WTC11 (cell line): Measurements from ENCODE around the gene CHN1. TPM values are rescaled to one million over a fixed set of nuclear protein-coding genes. Genes with fewer than 3 reads are reported as not detected.

ENCODE experiments used
- ATAC-seq: fragments of 200-7000 bp; cut with Tn5 transposase; 2 replicates; pipeline ENCODE4 v1.10.0; 2021; ENCODE audit warnings: mild to moderate bottlenecking, moderate library complexity
- CTCF ChIA-PET: fragments of 300-600 bp; sonication (Branson Sonifier 250); formaldehyde crosslinking; loops from one replicate; lab custom pipeline; 2021; ENCODE audit warnings: antibody characterized with exemption; lab: Charles Lee
- POLR2A ChIA-PET: fragments of 350-600 bp; sonication (Branson Sonifier 250); formaldehyde crosslinking; loops from one replicate; lab custom pipeline; 2021; ENCODE audit warnings: antibody characterized with exemption; lab: Charles Lee
- DNase-seq: peaks from one replicate; pipeline ENCODE4 v3.0.0; 2021; ENCODE audit warnings: low spot score
- H3K27ac Mint-ChIP-seq: 2 replicates; pipeline ENCODE4 v1.8.0; 2021; ENCODE audit warnings: mixed read lengths
- H3K27me3 Mint-ChIP-seq: 2 replicates; pipeline ENCODE4 v1.8.0; 2021; ENCODE audit warnings: low read depth, mild to moderate bottlenecking, moderate library complexity, mixed read lengths
- H3K36me3 Mint-ChIP-seq: 2 replicates; pipeline ENCODE4 v1.8.0; 2021; ENCODE audit warnings: mixed read lengths
- H3K4me1 Mint-ChIP-seq: 2 replicates; pipeline ENCODE4 v1.8.0; 2022; ENCODE audit warnings: mixed read lengths
- H3K4me3 Mint-ChIP-seq: 2 replicates; pipeline ENCODE4 v1.8.0; 2021; ENCODE audit warnings: mild to moderate bottlenecking, moderate library complexity, mixed read lengths
- H3K9me3 Mint-ChIP-seq: 2 replicates; pipeline ENCODE4 v1.8.0; 2021; ENCODE audit warnings: mixed read lengths
- AFF4 ChIP-seq: sonication (generic); formaldehyde crosslinking; IDR thresholded peaks from 2 replicates; pipeline ENCODE4 v1.8.1; 2023; ENCODE audit warnings: mild to moderate bottlenecking, missing genetic modification reagents, borderline replicate concordance
- CTCF ChIP-seq: fragments of 200-600 bp; IDR thresholded peaks from 2 replicates; pipeline ENCODE4 v1.8.0; 2022; ENCODE audit warnings: antibody characterized with exemption
- ELF4 ChIP-seq: sonication (generic); formaldehyde crosslinking; IDR thresholded peaks from 2 replicates; pipeline ENCODE4 v1.8.1; 2022; ENCODE audit warnings: low read depth, mild to moderate bottlenecking, moderate library complexity, missing genetic modification reagents
- GABPB1 ChIP-seq: sonication (generic); formaldehyde crosslinking; IDR thresholded peaks from 2 replicates; pipeline ENCODE4 v1.8.1; 2023; ENCODE audit warnings: mild to moderate bottlenecking, missing genetic modification reagents
- MXD4 ChIP-seq: fragments of 250-450 bp; sonication (Bioruptor Pico); IDR thresholded peaks from 2 replicates; pipeline ENCODE4 v1.8.0; 2021; ENCODE audit warnings: mild to moderate bottlenecking, moderate library complexity, borderline replicate concordance
- NFYB ChIP-seq: sonication (generic); formaldehyde crosslinking; conservative IDR thresholded peaks from 2 replicates; pipeline ENCODE4 v1.8.0; 2022; ENCODE audit warnings: low read depth, missing genetic modification reagents
- RELA ChIP-seq: sonication (generic); formaldehyde crosslinking; IDR thresholded peaks from 2 replicates; pipeline ENCODE4 v1.8.1; 2022; ENCODE audit warnings: missing genetic modification reagents, mild to moderate bottlenecking, borderline replicate concordance
- SMAD4 ChIP-seq: sonication (generic); formaldehyde crosslinking; IDR thresholded peaks from 2 replicates; pipeline ENCODE4 v1.8.0; 2022; ENCODE audit warnings: mild to moderate bottlenecking, missing genetic modification reagents
- SP1 ChIP-seq: sonication (generic); formaldehyde crosslinking; conservative IDR thresholded peaks from 2 replicates; pipeline ENCODE4 v1.8.1; 2022; ENCODE audit warnings: missing genetic modification reagents
- USF1 ChIP-seq: sonication (generic); formaldehyde crosslinking; IDR thresholded peaks from 2 replicates; pipeline ENCODE4 v1.8.0; 2022; ENCODE audit warnings: mild to moderate bottlenecking, missing genetic modification reagents
- USF2 ChIP-seq: sonication (generic); formaldehyde crosslinking; IDR thresholded peaks from 2 replicates; pipeline ENCODE4 v1.8.1; 2023; ENCODE audit warnings: mild to moderate bottlenecking, missing genetic modification reagents, moderate library complexity
- ZNF263 ChIP-seq: sonication (generic); formaldehyde crosslinking; IDR thresholded peaks from 2 replicates; pipeline ENCODE4 v1.8.1; 2022; ENCODE audit warnings: low read depth, mild to moderate bottlenecking, moderate library complexity, missing genetic modification reagents
- total RNA-seq: library from RNA; stranded (reverse); gene quantifications from 3 replicates; pipeline ENCODE4 v1.2.3, GENCODE V29; 2021

CHN1 gene
- total RNA-seq, 1 experiment from 2014 or later = 30.0 TPM

- TF ChIP-seq CTCF (no peak), ZNF263 (CRISPR knock-in tag) (no peak)
- TF ChIP-seq, all 79 proteins: peak for 0
Measured at GRCh38 chr2:174780191-174780840, 224.9 kb downstream of the CHN1 start (continued).

GRCh38 chr2:174779361-174779928 lies 225.7 kb downstream of the CHN1 start:
- POLR2A ChIA-PET = interaction anchor here (1.2 kb wide), 1 partner anchor 13 kb away, joined by 5 read pairs; no protein-coding TSS in a partner anchor
- H3K27ac Mint-ChIP-seq = no peak overlapping the region
- no peak for TF ChIP-seq MXD4
- TF ChIP-seq USF1 (CRISPR knock-in tag) = no peak
- ATAC-seq = no peak
- no peaks in the 10 kb centered on the region; the same call in none of the 2 replicates for H3K27me3 Mint-ChIP-seq
- H3K4me3 Mint-ChIP-seq = no peak overlapping the region
- no peaks in the 10 kb centered on the region for H3K9me3 Mint-ChIP-seq
- DNase-seq = no peak
- no peaks in the 10 kb centered on the region for H3K36me3 Mint-ChIP-seq
- peaks cover 74% of the 10 kb centered on the region for H3K4me1 Mint-ChIP-seq
- CTCF ChIA-PET = interaction anchor here (1.2 kb wide), 1 partner anchor 30 kb away, joined by 7 read pairs; no protein-coding TSS in a partner anchor

- POLR2A ChIA-PET = no interaction called here
- CTCF ChIA-PET = interaction anchor here (0.6 to 3.8 kb wide), 3 partner anchors 11 to 81 kb away, joined by 3 to 45 read pairs (median 7); no protein-coding TSS in a partner anchor
- TF ChIP-seq ELF4 (CRISPR knock-in tag) (no peak), RELA (CRISPR knock-in tag) (no peak), GABPB1 (0 out of 2 replicates have a peak, but pooled peaks have one; percentile 21)
- TF ChIP-seq, all 79 proteins: peak for 1
- no peaks in the 10 kb centered on the region; the same call in none of the 2 replicates for H3K27me3 Mint-ChIP-seq
- DNase-seq (no peak), ATAC-seq (no peak)
- H3K9me3 Mint-ChIP-seq = no peaks in the 10 kb centered on the region
- no peak overlapping the region for H3K27ac Mint-ChIP-seq
- no peak overlapping the region for H3K4me3 Mint-ChIP-seq
- no peaks in the 10 kb centered on the region for H3K36me3 Mint-ChIP-seq
- H3K4me1 Mint-ChIP-seq = peaks cover 83% of the 10 kb centered on the region
Measured at GRCh38 chr2:174778085-174778981, 226.8 kb downstream of the CHN1 start.

GRCh38 chr2:174777347-174778084 lies 227.7 kb downstream of the CHN1 start:
- Mint-ChIP-seq H3K4me1 (peaks cover 92% of the 10 kb centered on the region), H3K27ac (no peak overlapping the region), H3K4me3 (no peak overlapping the region), H3K9me3 (no peaks in the 10 kb centered on the region), H3K27me3 (no peaks in the 10 kb centered on the region; the same call in none of the 2 replicates), H3K36me3 (no peaks in the 10 kb centered on the region)
- no peak for ATAC-seq
- TF ChIP-seq NFYB (CRISPR knock-in tag) = no peak
- TF ChIP-seq SP1 = 0 out of 2 replicates have a peak, but pooled peaks have one; percentile 4
- no peak for DNase-seq
- ChIA-PET CTCF (interaction anchor here (0.6 to 3.8 kb wide), 7 partner anchors 11 to 111 kb away, joined by 3 to 45 read pairs (median 12); no protein-coding TSS in a partner anchor), POLR2A (no interaction called here)

- ChIA-PET POLR2A (interaction anchor here (1.0 to 1.3 kb wide), 2 partner anchors 10 to 27 kb away, joined by 3 to 4 read pairs; no protein-coding TSS in a partner anchor), CTCF (interaction anchor here (0.6 to 3.8 kb wide), 30 partner anchors 8 to 255 kb away, joined by 3 to 45 read pairs (median 5); partner anchors contain the start of genes CHN1 and CHRNA1)
- no peak overlapping the region for H3K27ac Mint-ChIP-seq
- H3K27me3 Mint-ChIP-seq = no peaks in the 10 kb centered on the region; the same call in none of the 2 replicates
- no peak overlapping the region for H3K4me3 Mint-ChIP-seq
- no peak for TF ChIP-seq AFF4 (CRISPR knock-in tag)
- TF ChIP-seq SMAD4 (CRISPR knock-in tag) = no peak
- no peak for TF ChIP-seq USF2 (CRISPR knock-in tag)
- peaks cover 95% of the 10 kb centered on the region for H3K4me1 Mint-ChIP-seq
- no peak for ATAC-seq
- no peaks in the 10 kb centered on the region for H3K9me3 Mint-ChIP-seq
- no peaks in the 10 kb centered on the region for H3K36me3 Mint-ChIP-seq
- DNase-seq = no peak
Measured at GRCh38 chr2:174776675-174777074, 228.5 kb downstream of the CHN1 start.
